Panc1 (cell line): ENCODE measurements around the gene PI4K2A. TPM values are rescaled to one million over a fixed set of nuclear protein-coding genes. Genes with fewer than 3 reads are reported as not detected.

ENCODE experiments used
- ATAC-seq: fragments of 200-7000 bp; cut with Tn5 transposase; 2 replicates; pipeline ENCODE4 v1.9.1; 2020; ENCODE audit warnings: mild to moderate bottlenecking, moderate library complexity
- BruUV-seq: library from RNA; stranded (reverse); fragments of 400-500 nt; replicated peaks from 2 replicates; lab custom pipeline; 2021; lab: Mats Ljungman, UMichigan
- CTCF ChIA-PET: fragments of 300-600 bp; sonication (Branson Sonifier 250); formaldehyde crosslinking; loops from one replicate; lab custom pipeline; 2022; ENCODE audit warnings: antibody characterized with exemption; lab: Charles Lee
- POLR2A ChIA-PET: fragments of 300-600 bp; sonication (Branson Sonifier 250); formaldehyde crosslinking; loops from one replicate; lab custom pipeline; 2022; ENCODE audit warnings: antibody characterized with exemption; lab: Charles Lee
- DNase-seq: peaks from one replicate; pipeline ENCODE4 v3.0.0-alpha.2; 2010; ENCODE audit warnings: low read depth, low spot score
- H3K27ac ChIP-seq: 2 replicates; pipeline ENCODE4 v1.5.1; 2011; ENCODE audit warnings: mild to moderate bottlenecking, low read length, inconsistent platforms
- H3K27me3 ChIP-seq: fragments of 200-500 bp; sonication (Bioruptor generic); 2 replicates; pipeline ENCODE4 v1.6.0; 2014; ENCODE audit warnings: low read length, inconsistent platforms; ENCODE audit not compliant: control insufficient read depth, insufficient read depth
- H3K36me3 ChIP-seq: fragments of 200-500 bp; sonication (Bioruptor generic); 2 replicates; pipeline ENCODE4 v1.5.1; 2014; ENCODE audit warnings: inconsistent platforms, mild to moderate bottlenecking, low read length, moderate library complexity; ENCODE audit not compliant: control insufficient read depth, insufficient read depth
- H3K4me1 ChIP-seq: 2 replicates; pipeline ENCODE4 v1.5.1; 2011; ENCODE audit warnings: inconsistent platforms, mild to moderate bottlenecking, low read length, moderate library complexity; ENCODE audit not compliant: control insufficient read depth, insufficient read depth
- H3K4me3 ChIP-seq, 2 experiments: 2 replicates each; pipeline ENCODE4 v1.5.1; 2011 to 2012; ENCODE audit warnings: low read depth in 2 of 2, low read length in 2 of 2, mild to moderate bottlenecking in 2 of 2, inconsistent platforms in 1 of 2, moderate library complexity in 1 of 2
- H3K9me3 ChIP-seq: fragments of 200-500 bp; sonication (Bioruptor generic); 2 replicates; pipeline ENCODE4 v1.5.1; 2014; ENCODE audit warnings: low read depth, mild to moderate bottlenecking, inconsistent platforms, low read length, moderate library complexity; ENCODE audit not compliant: control insufficient read depth, insufficient read depth
- POLR2AphosphoS5 ChIP-seq: IDR thresholded peaks from 2 replicates; pipeline ENCODE4 v1.6.1; 2012; ENCODE audit warnings: mild to moderate bottlenecking, low read depth, low read length, moderate library complexity
- REST ChIP-seq, 2 experiments: IDR thresholded peaks; 2 replicates each; pipeline ENCODE4 v1.6.1; 2011 to 2012; ENCODE audit warnings: low read depth in 2 of 2, control low read depth in 1 of 2, low read length in 1 of 2, mild to moderate bottlenecking in 1 of 2, moderate library complexity in 1 of 2; ENCODE audit not compliant: insufficient read depth in 1 of 2
- SIN3A ChIP-seq: IDR thresholded peaks from 2 replicates; pipeline ENCODE4 v1.6.1; 2012; ENCODE audit warnings: low read depth, mild to moderate bottlenecking, low read length, moderate library complexity, borderline replicate concordance; ENCODE audit not compliant: insufficient read depth
- TCF7L2 ChIP-seq: IDR thresholded peaks from 2 replicates; pipeline ENCODE4 v1.6.1; 2011; ENCODE audit warnings: mild to moderate bottlenecking, low read depth, low read length, inconsistent platforms
- in situ Hi-C: cut with HindIII; loops from 2 replicates; pipeline ENCODE4 v1.10.0; 2016; ENCODE audit warnings: low sequenced_read_pairs, low pct_unique_long_range_greater_than_20kb
- intact Hi-C: fragments of 100-400 bp; cut with micrococcal nuclease; formaldehyde crosslinking; loops from one replicate; pipeline ENCODE4 v1.10.0; 2022; ENCODE audit not compliant: unreplicated experiment
- total RNA-seq: library from RNA; stranded (reverse); gene quantifications from one replicate; pipeline ENCODE4 v1.2.1, GENCODE V29; 2021; ENCODE audit not compliant: unreplicated experiment
- TF ChIP-seq, protein P1 (sequence below): fragments of 450-650 bp; IDR thresholded peaks from 2 replicates; pipeline ENCODE4 v1.5.1; 2017; ENCODE audit warnings: mild to moderate bottlenecking

PI4K2A gene
- total RNA-seq, 1 experiment from 2014 or later: 22.8 TPM

DNA sequence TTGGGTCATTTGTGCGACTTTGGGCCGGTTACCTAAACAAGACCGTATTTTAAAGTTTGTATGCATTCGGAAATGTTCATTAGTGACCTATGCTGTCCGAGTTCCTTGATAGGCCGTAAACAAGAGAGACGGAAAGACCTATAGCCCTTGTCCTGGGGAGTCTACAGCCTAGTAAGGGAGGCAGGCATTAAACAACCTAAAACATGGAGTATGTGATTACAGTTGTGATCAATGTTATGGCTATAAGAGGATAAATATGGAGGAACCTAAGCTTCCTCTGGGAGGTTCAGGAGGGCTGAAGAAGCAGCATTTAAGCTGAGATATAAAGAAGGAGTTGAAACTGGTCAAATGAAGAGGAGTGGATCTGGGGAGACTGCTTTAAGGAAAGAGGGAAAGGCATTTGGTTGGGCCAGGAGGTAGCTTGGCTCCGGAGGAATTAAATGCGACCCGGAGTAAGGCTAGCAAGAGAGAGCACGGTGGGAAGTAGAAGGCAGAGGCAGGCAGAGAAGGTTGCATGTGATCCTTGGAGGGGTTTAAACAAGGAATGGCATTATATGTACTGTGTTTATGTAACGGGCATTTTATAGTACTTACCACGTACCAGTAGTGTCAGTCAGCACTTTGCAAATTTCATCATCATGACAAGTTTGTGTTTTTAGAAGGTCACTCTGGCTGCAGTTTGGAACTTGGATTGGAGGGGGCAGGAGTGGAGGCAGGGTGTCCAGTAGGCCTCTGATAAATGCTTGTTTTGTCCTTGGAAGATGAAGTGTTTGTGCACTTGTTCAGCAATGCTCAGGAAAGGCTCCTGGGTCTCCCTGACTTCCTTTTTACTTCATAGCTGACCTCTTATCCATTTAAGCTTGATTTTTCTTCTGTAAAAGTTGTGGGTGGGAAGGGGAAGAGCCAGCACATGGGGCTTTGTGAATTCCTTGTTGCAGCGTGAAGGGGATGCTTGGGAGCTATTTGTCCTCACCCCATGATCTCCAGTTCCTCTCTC is 47.6 kb downstream of the PI4K2A start:
- Histone ChIP-seq H3K4me3 (peak overlapping the region; percentile 72 to 73), H3K27me3 (no peaks in the 10 kb centered on the region), H3K27ac (peak overlapping the region; percentile 95), H3K9me3 (no peaks in the 10 kb centered on the region), H3K36me3 (no peaks in the 10 kb centered on the region), H3K4me1 (peaks cover 35% of the 10 kb centered on the region)
- TF ChIP-seq REST (IDR thresholded peaks at IDR 0.05; ENCODE audit: insufficient read depth in 1 of 2, low read depth in 2 of 2, low read length in 1 of 2): no peak
- ATAC-seq: no peak
- no TSS peak for BruUV-seq
- no peak for DNase-seq
- intact Hi-C loops: no loop called here
- POLR2A ChIA-PET: interaction anchor here (0.6 kb wide), 1 partner anchor 1899 kb away, joined by 3 read pairs; no protein-coding TSS in a partner anchor
- in situ Hi-C loops: loop anchor here (5.0 kb wide), 1 partner anchor 39 kb away; no protein-coding TSS in a partner anchor
- CTCF ChIA-PET: interaction anchor here (1.7 to 2.2 kb wide), 3 partner anchors 12 to 22 kb away, joined by 7 to 13 read pairs (median 12); no protein-coding TSS in a partner anchor

DNA sequence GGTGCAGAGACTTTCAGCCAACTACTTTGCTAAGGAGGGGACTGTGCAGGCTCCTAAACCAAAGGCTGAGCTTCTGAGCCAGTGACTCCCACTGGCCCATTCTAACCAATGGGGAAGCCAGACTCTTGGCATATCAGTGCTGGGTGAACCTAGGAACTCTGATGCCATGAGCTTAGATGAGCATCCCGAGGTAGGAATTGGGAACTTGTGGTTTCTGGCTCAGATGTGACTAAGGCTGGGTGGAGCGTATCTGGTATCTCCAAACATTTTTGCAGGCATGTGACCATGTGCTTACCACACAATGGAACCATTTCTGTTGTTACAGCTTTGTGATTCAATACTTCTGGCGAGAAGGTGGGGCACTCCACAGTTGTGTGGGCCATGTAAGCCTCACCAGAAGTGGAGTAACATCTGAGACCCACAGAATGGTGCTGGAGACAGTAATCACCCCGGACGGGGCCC is 49.1 kb downstream of the PI4K2A start:
- H3K27ac ChIP-seq: no peak overlapping the region
- no peak for DNase-seq
- no peak for ATAC-seq
- no peaks in the 10 kb centered on the region for H3K36me3 ChIP-seq
- peaks cover 26% of the 10 kb centered on the region for H3K4me1 ChIP-seq
- H3K9me3 ChIP-seq: no peaks in the 10 kb centered on the region
- BruUV-seq: no TSS peak
- TF ChIP-seq SIN3A: no peak
- TF ChIP-seq, protein P1, sequence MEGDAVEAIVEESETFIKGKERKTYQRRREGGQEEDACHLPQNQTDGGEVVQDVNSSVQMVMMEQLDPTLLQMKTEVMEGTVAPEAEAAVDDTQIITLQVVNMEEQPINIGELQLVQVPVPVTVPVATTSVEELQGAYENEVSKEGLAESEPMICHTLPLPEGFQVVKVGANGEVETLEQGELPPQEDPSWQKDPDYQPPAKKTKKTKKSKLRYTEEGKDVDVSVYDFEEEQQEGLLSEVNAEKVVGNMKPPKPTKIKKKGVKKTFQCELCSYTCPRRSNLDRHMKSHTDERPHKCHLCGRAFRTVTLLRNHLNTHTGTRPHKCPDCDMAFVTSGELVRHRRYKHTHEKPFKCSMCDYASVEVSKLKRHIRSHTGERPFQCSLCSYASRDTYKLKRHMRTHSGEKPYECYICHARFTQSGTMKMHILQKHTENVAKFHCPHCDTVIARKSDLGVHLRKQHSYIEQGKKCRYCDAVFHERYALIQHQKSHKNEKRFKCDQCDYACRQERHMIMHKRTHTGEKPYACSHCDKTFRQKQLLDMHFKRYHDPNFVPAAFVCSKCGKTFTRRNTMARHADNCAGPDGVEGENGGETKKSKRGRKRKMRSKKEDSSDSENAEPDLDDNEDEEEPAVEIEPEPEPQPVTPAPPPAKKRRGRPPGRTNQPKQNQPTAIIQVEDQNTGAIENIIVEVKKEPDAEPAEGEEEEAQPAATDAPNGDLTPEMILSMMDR: no peak
- no peak for TF ChIP-seq REST (IDR thresholded peaks at IDR 0.05; ENCODE audit: insufficient read depth in 1 of 2, low read depth in 2 of 2, low read length in 1 of 2)
- TF ChIP-seq POLR2AphosphoS5: no peak
- TF ChIP-seq TCF7L2: no peak
- in situ Hi-C loops (loop anchor here (5.0 kb wide), 1 partner anchor 38 kb away; no protein-coding TSS in a partner anchor), intact Hi-C loops (no loop called here)
- CTCF ChIA-PET: no interaction called here
- H3K4me3 ChIP-seq: no peak overlapping the region
- no peaks in the 10 kb centered on the region for H3K27me3 ChIP-seq
- POLR2A ChIA-PET: no interaction called here
